H1 (cell line): ENCODE measurements around the gene CACNA1G. TPM values are rescaled to one million over a fixed set of nuclear protein-coding genes. Genes with fewer than 3 reads are reported as not detected.

Experiments
- CTCF ChIA-PET: fragments of 300-600 bp; sonication (Branson Sonifier 250); formaldehyde crosslinking; loops from one replicate; lab custom pipeline; 2021; ENCODE audit not compliant: partially characterized antibody; lab: Charles Lee
- POLR2A ChIA-PET: fragments of 300-600 bp; sonication (Branson Sonifier 250); formaldehyde crosslinking; loops from one replicate; lab custom pipeline; 2021; ENCODE audit warnings: inconsistent platforms; ENCODE audit not compliant: partially characterized antibody; lab: Charles Lee
- DNase-seq, 2 experiments: peaks; one replicate each; pipeline versions ENCODE4 v3.0.0 to v3.0.0-alpha.2; 2010 to 2022; ENCODE audit warnings: low spot score in 2 of 2, low read depth in 1 of 2, mixed read lengths in 1 of 2
- FAIRE-seq: peaks from 2 replicates; lab custom pipeline; 2011; peaks lifted over from hg19 to GRCh38; lab: Jason Lieb, UNC
- H2AFZ ChIP-seq: 2 replicates; pipeline ENCODE4 v1.8.1; 2012; ENCODE audit warnings: low read length, inconsistent platforms
- H2AK5ac ChIP-seq: 2 replicates; pipeline ENCODE4 v1.6.1; 2013; ENCODE audit warnings: low read depth, low read length
- H2BK120ac ChIP-seq: replicated peaks from 2 replicates; pipeline ENCODE3; 2013; ENCODE audit warnings: low read depth, low read length, inconsistent platforms
- H2BK12ac ChIP-seq: 2 replicates; pipeline ENCODE4 v1.6.1; 2013; ENCODE audit warnings: low read depth, low read length
- H2BK15ac ChIP-seq: 2 replicates; pipeline ENCODE4 v1.6.1; 2013; ENCODE audit warnings: low read length
- H2BK20ac ChIP-seq: 2 replicates; pipeline ENCODE4 v1.6.1; 2013; ENCODE audit warnings: low read length
- H2BK5ac ChIP-seq: 2 replicates; pipeline ENCODE4 v1.6.1; 2013; ENCODE audit warnings: low read depth, low read length
- H3K14ac ChIP-seq: 2 replicates; pipeline ENCODE4 v1.6.1; 2013; ENCODE audit warnings: inconsistent platforms; ENCODE audit not compliant: insufficient read length
- H3K18ac ChIP-seq: 2 replicates; pipeline ENCODE4 v1.6.1; 2013; ENCODE audit warnings: low read length; ENCODE audit errors: extremely low read depth
- H3K23ac ChIP-seq: 2 replicates; pipeline ENCODE4 v1.6.1; 2013; ENCODE audit warnings: inconsistent platforms; ENCODE audit not compliant: insufficient read length
- H3K23me2 ChIP-seq: 2 replicates; pipeline ENCODE4 v1.6.1; 2013; ENCODE audit warnings: low read depth, low read length
- H3K27ac ChIP-seq: 2 replicates; pipeline ENCODE4 v1.6.1; 2011; ENCODE audit warnings: low read depth, low read length, inconsistent platforms
- H3K27me3 ChIP-seq, 4 experiments: replicated peaks in 1 of 4; 1 replicate in 1 of 4; 2 replicates in 3 of 4; pipeline versions ENCODE4 v1.6.1 to v1.8.1; 2011 to 2013; ENCODE audit warnings: low read length in 3 of 4, mild to moderate bottlenecking in 3 of 4, inconsistent platforms in 2 of 4, mixed read lengths in 2 of 4, moderate library complexity in 1 of 4; ENCODE audit not compliant: control insufficient read depth in 3 of 4, insufficient read depth in 3 of 4; ENCODE audit errors: extremely low read depth in 1 of 4
- H3K36me3 ChIP-seq, 4 experiments: 2 replicates each; pipeline versions ENCODE4 v1.6.1 to v1.8.1; 2011 to 2013; ENCODE audit warnings: mild to moderate bottlenecking in 4 of 4, low read length in 3 of 4, moderate library complexity in 2 of 4, control low read depth in 1 of 4, inconsistent platforms in 1 of 4; ENCODE audit not compliant: insufficient read depth in 4 of 4, control insufficient read depth in 2 of 4
- H3K4ac ChIP-seq: replicated peaks from 2 replicates; pipeline ENCODE3; 2013; ENCODE audit warnings: low read length, low read depth, mixed read lengths, inconsistent platforms; ENCODE audit not compliant: insufficient read length
- H3K4me1 ChIP-seq, 4 experiments: replicated peaks in 1 of 4; 1 replicate in 1 of 4; 2 replicates in 3 of 4; pipeline versions ENCODE4 v1.6.1 to v1.8.1; 2011 to 2013; ENCODE audit warnings: low read length in 3 of 4, inconsistent platforms in 2 of 4, mixed read lengths in 1 of 4; ENCODE audit not compliant: insufficient read depth in 4 of 4, control insufficient read depth in 3 of 4
- H3K4me2 ChIP-seq, 2 experiments: 2 replicates each; pipeline versions ENCODE4 v1.6.1 to v1.8.1; 2011 to 2013; ENCODE audit warnings: low read depth in 2 of 2, low read length in 2 of 2, control low read depth in 1 of 2, inconsistent platforms in 1 of 2, mild to moderate bottlenecking in 1 of 2; ENCODE audit not compliant: insufficient read depth in 1 of 2
- H3K4me3 ChIP-seq, 4 experiments: fragments of 200-600, 300-600 bp in 1 of 4; sonication (generic), shearing (Covaris generic), sonication (Bioruptor Twin) in 1 of 4; 2 replicates each; pipeline versions ENCODE4 v1.5.1 to v1.8.1; 2011 to 2016; ENCODE audit warnings: low read length in 4 of 4, low read depth in 3 of 4, control low read depth in 2 of 4, inconsistent platforms in 2 of 4, mild to moderate bottlenecking in 2 of 4, mixed read lengths in 1 of 4, moderate library complexity in 1 of 4; ENCODE audit not compliant: insufficient read depth in 2 of 4; ENCODE audit errors: extremely low read depth in 1 of 4
- H3K56ac ChIP-seq: replicated peaks from 2 replicates; pipeline ENCODE3; 2013; ENCODE audit warnings: low read depth, mild to moderate bottlenecking, mixed read lengths, low read length, inconsistent platforms; ENCODE audit not compliant: insufficient read length
- H3K79me1 ChIP-seq: 2 replicates; pipeline ENCODE4 v1.6.1; 2013; ENCODE audit warnings: low read depth, low read length, control low read depth
- H3K79me2 ChIP-seq, 2 experiments: 2 replicates each; pipeline versions ENCODE4 v1.6.1 to v1.8.1; 2012 to 2013; ENCODE audit warnings: low read length in 2 of 2, mild to moderate bottlenecking in 2 of 2, inconsistent platforms in 1 of 2; ENCODE audit not compliant: insufficient read depth in 2 of 2, control insufficient read depth in 1 of 2
- H3K9ac ChIP-seq, 4 experiments: replicated peaks in 1 of 4; 1 replicate in 1 of 4; 2 replicates in 3 of 4; pipeline versions ENCODE4 v1.6.1 to v1.8.1; 2011 to 2013; ENCODE audit warnings: low read depth in 3 of 4, low read length in 3 of 4, control low read depth in 2 of 4, mild to moderate bottlenecking in 2 of 4, moderate library complexity in 2 of 4, inconsistent platforms in 1 of 4; ENCODE audit errors: extremely low read depth in 1 of 4
- H3K9me3 ChIP-seq, 2 experiments: 2 replicates each; pipeline versions ENCODE4 v1.6.1 to v1.8.1; 2012 to 2013; ENCODE audit warnings: mild to moderate bottlenecking in 2 of 2, moderate library complexity in 2 of 2, control low read depth in 1 of 2, inconsistent platforms in 1 of 2, low read depth in 1 of 2, low read length in 1 of 2, mixed read lengths in 1 of 2; ENCODE audit not compliant: insufficient read depth in 2 of 2
- H4K20me1 ChIP-seq, 2 experiments: replicated peaks in 1 of 2; 2 replicates each; pipeline versions ENCODE3 to v1.8.1; 2011 to 2013; ENCODE audit warnings: inconsistent platforms in 2 of 2, low read length in 2 of 2, mild to moderate bottlenecking in 1 of 2; ENCODE audit not compliant: insufficient read depth in 2 of 2, control insufficient read depth in 1 of 2
- H4K5ac ChIP-seq: 2 replicates; pipeline ENCODE4 v1.6.1; 2013; ENCODE audit warnings: low read length, low read depth, mixed read lengths, inconsistent platforms; ENCODE audit not compliant: insufficient read length
- H4K8ac ChIP-seq: 2 replicates; pipeline ENCODE4 v1.8.0; 2013; ENCODE audit warnings: mild to moderate bottlenecking, moderate library complexity, low read length, inconsistent platforms; ENCODE audit not compliant: insufficient read depth; ENCODE audit errors: extremely low read depth
- H4K91ac ChIP-seq: replicated peaks from 2 replicates; pipeline ENCODE3; 2013; ENCODE audit warnings: low read length, mixed read lengths, inconsistent platforms; ENCODE audit not compliant: insufficient read length
- BRCA1 ChIP-seq: IDR thresholded peaks from 2 replicates; pipeline ENCODE4 v1.6.1; 2012; ENCODE audit warnings: low read depth, low read length, improper control_type of control experiment
- CBX5 ChIP-seq: fragments of 300-800, 300-1000 bp; sonication (generic); IDR thresholded peaks from 2 replicates; pipeline ENCODE4 v1.7.1; 2016; ENCODE audit warnings: antibody characterized with exemption, low read length, low read depth
- CEBPB ChIP-seq: IDR thresholded peaks from 2 replicates; pipeline ENCODE4 v1.6.1; 2012; ENCODE audit warnings: low read depth, low read length
- CHD2 ChIP-seq: IDR thresholded peaks from 2 replicates; pipeline ENCODE4 v1.6.1; 2012; ENCODE audit warnings: low read length, improper control_type of control experiment
- GABPA ChIP-seq: IDR thresholded peaks from 2 replicates; pipeline ENCODE4 v1.6.1; 2011; ENCODE audit warnings: mild to moderate bottlenecking, low read length, moderate library complexity, borderline replicate concordance; ENCODE audit not compliant: insufficient read depth
- GTF2F1 ChIP-seq: IDR thresholded peaks from 2 replicates; pipeline ENCODE4 v1.6.1; 2012; ENCODE audit warnings: low read depth, low read length, improper control_type of control experiment, borderline replicate concordance
- KDM4A ChIP-seq: IDR thresholded peaks from one replicate; pipeline ENCODE4 v1.7.1; 2012; ENCODE audit warnings: low read depth, mild to moderate bottlenecking, moderate library complexity, low read length, inconsistent platforms; ENCODE audit not compliant: severe bottlenecking
- NANOG ChIP-seq: IDR thresholded peaks from 2 replicates; pipeline ENCODE4 v1.6.1; 2011; ENCODE audit warnings: low read length, low read depth, mild to moderate bottlenecking, inconsistent platforms; ENCODE audit not compliant: insufficient read depth, poor library complexity, severe bottlenecking
- NRF1 ChIP-seq: IDR thresholded peaks from 2 replicates; pipeline ENCODE4 v1.6.1; 2011; ENCODE audit warnings: mild to moderate bottlenecking, low read depth, low read length, improper control_type of control experiment
- RNF2 ChIP-seq: fragments of 200-900, 300-1000 bp; sonication (generic); IDR thresholded peaks from 2 replicates; pipeline ENCODE4 v1.7.1; 2016; ENCODE audit warnings: borderline replicate concordance, low read depth, mild to moderate bottlenecking, antibody characterized with exemption, low read length; ENCODE audit not compliant: poor library complexity, severe bottlenecking; ENCODE audit errors: missing control alignments
- RXRA ChIP-seq: IDR thresholded peaks from 2 replicates; pipeline ENCODE4 v1.6.1; 2011; ENCODE audit warnings: low read depth, mild to moderate bottlenecking, low read length, moderate library complexity; ENCODE audit not compliant: insufficient read depth
- SP1 ChIP-seq: IDR thresholded peaks from 2 replicates; pipeline ENCODE4 v1.6.1; 2011; ENCODE audit warnings: low read depth, low read length
- SP2 ChIP-seq: IDR thresholded peaks from 2 replicates; pipeline ENCODE4 v1.6.1; 2012; ENCODE audit warnings: mild to moderate bottlenecking, low read length, inconsistent platforms
- SP4 ChIP-seq: IDR thresholded peaks from 2 replicates; pipeline ENCODE4 v1.6.1; 2012; ENCODE audit warnings: low read length, inconsistent platforms
- WGBS, 2 experiments: shearing (Covaris generic) in 1 of 2; methylation state at CpG; one replicate each; pipeline versions ENCODE4 v1.1.6 to v1.1.7; 2013 to 2015; ENCODE audit warnings: low lambda C conversion rate in 2 of 2, mixed read lengths in 2 of 2, inconsistent platforms in 1 of 2, low coverage in 1 of 2, missing lambda C conversion rate in 1 of 2; ENCODE audit not compliant: insufficient replicate concordance in 2 of 2, insufficient coverage in 1 of 2, insufficient read length in 1 of 2; ENCODE audit errors: extremely low coverage in 1 of 2, missing lambda C conversion rate in 1 of 2; 5-methylcytosine and 5-hydroxymethylcytosine counted together
- polyA plus RNA-seq, 7 experiments: library from polyadenylated mRNA; depleted of rRNA in 3 of 7; stranded (reverse) in 5 of 7; unstranded in 2 of 7; fragments of >200 nt in 5 of 7; fragments of 200-250 nt in 2 of 7; gene quantifications; 1 replicate in 5 of 7; 2 replicates in 1 of 7; 4 replicates in 1 of 7; pipeline versions ENCODE4 v1.2.1 to v1.2.3, GENCODE V29; 2011 to 2013; ENCODE audit warnings: missing spikeins in 2 of 7, mixed read lengths in 2 of 7
- total RNA-seq: library from RNA; stranded (reverse); fragmentation: NEBNext Ultra II Directional; extraction: Animal tissue kit (Norgen Biotek cat#: 25700); gene quantifications from 2 replicates; pipeline ENCODE4 v1.2.1, GENCODE V29; 2021

The CACNA1G gene
- total and polyA plus RNA-seq, 2 of the 8 experiments (the other 6 are each of a cell fraction or from before 2014, with no cell fraction given), result 2.9 to 4.9 TPM

- no peaks in the 10 kb centered on the region for H3K79me2 ChIP-seq
- H3K4me1 ChIP-seq, result peaks cover 0 to 6% (median 3%) of the 10 kb centered on the region in 4 experiments; a peak in 5 of 7 replicates
- no peak overlapping the region for H2BK12ac ChIP-seq
- H3K27me3 ChIP-seq, result no peaks in the 10 kb centered on the region
- H2AK5ac ChIP-seq, result no peak overlapping the region
- no peaks in the 10 kb centered on the region for H3K36me3 ChIP-seq
- peaks cover 2% of the 10 kb centered on the region in 2 experiments for H4K20me1 ChIP-seq
- no peak for TF ChIP-seq SP1
- no peak for TF ChIP-seq CHD2
- TF ChIP-seq GTF2F1, result no peak
- no peak for TF ChIP-seq SP2
- no peak for TF ChIP-seq RNF2
- TF ChIP-seq CEBPB, result no peak
- no peak for TF ChIP-seq KDM4A
- TF ChIP-seq RXRA, result no peak
- no peak for TF ChIP-seq NRF1
- TF ChIP-seq SP4, result no peak
- TF ChIP-seq CBX5, result no peak
- no peak for TF ChIP-seq BRCA1
- no peak for TF ChIP-seq NANOG
- TF ChIP-seq GABPA, result no peak
- ChIA-PET CTCF (interaction anchor here (0.5 to 6.4 kb wide), 14 partner anchors 12 to 122 kb away, joined by 3 to 49 read pairs (median 4); partner anchors contain the start of gene CACNA1G), POLR2A (no interaction called here)
- no peak overlapping the region for H3K9ac ChIP-seq
- H3K79me1 ChIP-seq, result no peaks in the 10 kb centered on the region
- H3K23me2 ChIP-seq, result no peaks in the 10 kb centered on the region
- 89% methylated on average over 5 of the region's 5 CpGs; no CpG with 5 or more reads in 1 of the 2 experiments for WGBS, 2 experiments
- H3K4me2 ChIP-seq, result no peak overlapping the region
- no peak overlapping the region for H2BK5ac ChIP-seq
- no peak overlapping the region for H2BK15ac ChIP-seq
- no peak overlapping the region for H4K91ac ChIP-seq
- H3K4me3 ChIP-seq, result no peak overlapping the region
- H3K27ac ChIP-seq, result no peak overlapping the region
- no peak overlapping the region for H3K14ac ChIP-seq
- no peak overlapping the region for H4K8ac ChIP-seq
- FAIRE-seq (no peak), DNase-seq (no peak)
- no peak overlapping the region for H2BK20ac ChIP-seq
- H3K18ac ChIP-seq, result no peak overlapping the region
- no peak overlapping the region for H3K56ac ChIP-seq
- no peak overlapping the region for H2BK120ac ChIP-seq
- H4K5ac ChIP-seq, result no peak overlapping the region
- no peak overlapping the region for H3K23ac ChIP-seq
- H3K9me3 ChIP-seq, result no peaks in the 10 kb centered on the region
- H3K4ac ChIP-seq, result no peak overlapping the region
- H2AFZ ChIP-seq, result no peak overlapping the region
These were observed 38.0 kb downstream of the CACNA1G start for GRCh38 chr17:50598487-50598886.
